IMR-90 (cell line): Measurements from ENCODE around the gene ALG8. TPM values are rescaled to one million over a fixed set of nuclear protein-coding genes. Genes with fewer than 3 reads are reported as not detected.

Source experiments
- ATAC-seq: fragments of 200-7000 bp; cut with Tn5 transposase; 2 replicates; pipeline ENCODE4 v1.9.1; 2020; ENCODE audit warnings: low read depth, mild to moderate bottlenecking, moderate library complexity
- BruUV-seq: library from RNA; stranded (reverse); fragments of 400-500 nt; replicated peaks from 2 replicates; lab custom pipeline; 2021; lab: Mats Ljungman, UMichigan
- CTCF ChIA-PET: fragments of 300-600 bp; formaldehyde crosslinking; extraction: SDS; loops from one replicate; lab custom pipeline; 2021; ENCODE audit warnings: antibody characterized with exemption; lab: Yijun Ruan, JAX
- POLR2A ChIA-PET: fragments of 300-600 bp; sonication (Branson Sonifier 250); formaldehyde crosslinking; loops from one replicate; lab custom pipeline; 2022; ENCODE audit warnings: antibody characterized with exemption; ENCODE audit not compliant: unreplicated experiment; lab: Charles Lee
- DNase-seq: peaks from one replicate; pipeline ENCODE4 v3.0.0; 2013
- H2AFZ ChIP-seq: replicated peaks from 2 replicates; pipeline ENCODE3; 2013; ENCODE audit warnings: low read length, mild to moderate bottlenecking; ENCODE audit not compliant: poor library complexity
- H2AK5ac ChIP-seq: 2 replicates; pipeline ENCODE4 v1.6.1; 2013; ENCODE audit warnings: low read depth, low read length, inconsistent platforms
- H2AK9ac ChIP-seq: replicated peaks from 2 replicates; pipeline ENCODE3; 2013; ENCODE audit warnings: mild to moderate bottlenecking, low read depth, low read length, moderate library complexity; ENCODE audit not compliant: poor library complexity
- H2BK120ac ChIP-seq: 2 replicates; pipeline ENCODE4 v1.6.1; 2013; ENCODE audit warnings: low read depth, low read length, inconsistent platforms
- H2BK15ac ChIP-seq: 3 replicates; pipeline ENCODE4 v1.6.1; 2013; ENCODE audit warnings: low read depth, low read length, inconsistent platforms
- H2BK20ac ChIP-seq: 2 replicates; pipeline ENCODE4 v1.6.1; 2013; ENCODE audit warnings: low read depth, mild to moderate bottlenecking, inconsistent platforms, low read length, moderate library complexity
- H2BK5ac ChIP-seq: 2 replicates; pipeline ENCODE4 v1.6.1; 2013; ENCODE audit warnings: mild to moderate bottlenecking, low read depth, low read length, inconsistent platforms; ENCODE audit not compliant: poor library complexity, severe bottlenecking
- H3K14ac ChIP-seq: replicated peaks from 2 replicates; pipeline ENCODE4 v1.6.1; 2013; ENCODE audit warnings: low read depth, low read length, inconsistent platforms
- H3K18ac ChIP-seq: 2 replicates; pipeline ENCODE4 v1.6.1; 2013; ENCODE audit warnings: low read depth, low read length, control low read depth
- H3K23ac ChIP-seq: 2 replicates; pipeline ENCODE4 v1.6.1; 2013; ENCODE audit warnings: low read depth, low read length, inconsistent platforms
- H3K27ac ChIP-seq: 2 replicates; pipeline ENCODE4 v1.5.1; 2013; ENCODE audit warnings: mild to moderate bottlenecking, control low read depth, low read length; ENCODE audit not compliant: insufficient read depth
- H3K27me3 ChIP-seq: 2 replicates; pipeline ENCODE4 v1.6.1; 2013; ENCODE audit warnings: low read length; ENCODE audit not compliant: control insufficient read depth, insufficient read depth
- H3K36me3 ChIP-seq: 2 replicates; pipeline ENCODE4 v1.6.1; 2013; ENCODE audit warnings: low read length, mixed read lengths; ENCODE audit not compliant: control insufficient read depth, insufficient read depth
- H3K4ac ChIP-seq: 2 replicates; pipeline ENCODE4 v1.6.1; 2013; ENCODE audit warnings: low read depth, low read length, inconsistent platforms
- H3K4me1 ChIP-seq: 2 replicates; pipeline ENCODE4 v1.6.1; 2013; ENCODE audit warnings: low read length, mixed read lengths; ENCODE audit not compliant: control insufficient read depth, insufficient read depth
- H3K4me2 ChIP-seq: 2 replicates; pipeline ENCODE4 v1.6.1; 2013; ENCODE audit warnings: low read depth, mild to moderate bottlenecking, control low read depth, low read length, moderate library complexity
- H3K4me3 ChIP-seq: 2 replicates; pipeline ENCODE4 v1.5.1; 2013; ENCODE audit warnings: low read depth, mild to moderate bottlenecking, control low read depth, low read length, moderate library complexity; ENCODE audit not compliant: insufficient read depth
- H3K56ac ChIP-seq: 2 replicates; pipeline ENCODE4 v1.6.1; 2013; ENCODE audit warnings: low read length, inconsistent platforms; ENCODE audit not compliant: insufficient read depth; ENCODE audit errors: extremely low read depth
- H3K79me1 ChIP-seq, 2 experiments: 2 replicates each; pipeline ENCODE4 v1.6.1; 2013; ENCODE audit warnings: low read length in 2 of 2, inconsistent platforms in 1 of 2, low read depth in 1 of 2
- H3K9ac ChIP-seq: 2 replicates; pipeline ENCODE4 v1.6.1; 2013; ENCODE audit warnings: low read depth, low read length, control low read depth
- H3K9me1 ChIP-seq: 2 replicates; pipeline ENCODE4 v1.6.1; 2013; ENCODE audit warnings: low read length, inconsistent platforms; ENCODE audit not compliant: insufficient read depth
- H3K9me3 ChIP-seq: 2 replicates; pipeline ENCODE4 v1.6.1; 2013; ENCODE audit warnings: low read length; ENCODE audit not compliant: control insufficient read depth, insufficient read depth
- H4K20me1 ChIP-seq: 2 replicates; pipeline ENCODE4 v1.6.1; 2013; ENCODE audit warnings: low read length, inconsistent platforms; ENCODE audit not compliant: insufficient read depth
- H4K5ac ChIP-seq: 2 replicates; pipeline ENCODE4 v1.6.1; 2013; ENCODE audit warnings: mild to moderate bottlenecking, low read depth, low read length, control low read depth
- H4K8ac ChIP-seq, 2 experiments: 2 replicates each; pipeline ENCODE4 v1.6.1; 2013; ENCODE audit warnings: low read depth in 2 of 2, low read length in 2 of 2, control low read depth in 1 of 2, inconsistent platforms in 1 of 2
- H4K91ac ChIP-seq: 2 replicates; pipeline ENCODE4 v1.6.1; 2013; ENCODE audit warnings: low read depth, low read length, inconsistent platforms; ENCODE audit not compliant: insufficient read depth
- MXI1 ChIP-seq: IDR thresholded peaks from 2 replicates; pipeline ENCODE4 v1.6.1; 2012; ENCODE audit warnings: low read depth, mild to moderate bottlenecking, low read length, moderate library complexity, borderline replicate concordance
- RAD21 ChIP-seq: IDR thresholded peaks from 2 replicates; pipeline ENCODE4 v1.6.1; 2012; ENCODE audit warnings: low read length, improper control_type of control experiment
- SMC3 ChIP-seq: fragments of 150-350 bp; IDR thresholded peaks from 2 replicates; pipeline ENCODE4 v1.6.1; 2016; ENCODE audit warnings: low read depth, mild to moderate bottlenecking, antibody characterized with exemption, low read length, moderate library complexity
- WGBS, 2 experiments: methylation state at CpG; one replicate each; pipeline versions ENCODE4 v1.1.5 to v1.1.7; 2013; ENCODE audit warnings: missing lambda C conversion rate in 2 of 2; ENCODE audit not compliant: insufficient read length in 1 of 2; ENCODE audit errors: extremely low coverage in 2 of 2; 5-methylcytosine and 5-hydroxymethylcytosine counted together
- dilution Hi-C: fragments of 300-500 bp; cut with HindIII; formaldehyde crosslinking; loops from one replicate; pipeline ENCODE4 v1.14.3; 2018; ENCODE audit warnings: low sequenced_read_pairs; ENCODE audit not compliant: unreplicated experiment
- in situ Hi-C: fragments of 300-500 bp; cut with MboI; formaldehyde crosslinking; loops from 3 replicates; pipeline ENCODE4 v1.14.3; 2019; ENCODE audit warnings: low sequenced_read_pairs, inconsistent platforms, mixed read lengths
- intact Hi-C: fragments of 100-400 bp; cut with micrococcal nuclease; formaldehyde crosslinking; loops from 2 replicates; pipeline ENCODE4 v1.10.0; 2022
- polyA plus RNA-seq, 3 experiments: library from polyadenylated mRNA; depleted of rRNA; stranded (reverse); fragments of >200 nt; gene quantifications; 2 replicates each; pipeline ENCODE4 v1.2.3, GENCODE V29; 2012; ENCODE audit warnings: low replicate concordance in 1 of 3
- total RNA-seq: library from RNA; depleted of rRNA; stranded (reverse); fragments of >200 nt; gene quantifications from 2 replicates; pipeline ENCODE4 v1.2.3, GENCODE V29; 2012

Gene ALG8
- total and polyA plus RNA-seq, 2 of the 4 experiments (the other 2 are of a cell fraction), result 27.8 to 31.8 TPM

- H3K9me3 ChIP-seq, result no peaks in the 10 kb centered on the region
- no peaks in the 10 kb centered on the region for H3K27me3 ChIP-seq
- dilution Hi-C loops, result no loop called here
- H3K23ac ChIP-seq, result no peak overlapping the region
- no peak overlapping the region for H3K18ac ChIP-seq
- no peaks in the 10 kb centered on the region for H3K4me1 ChIP-seq
- no peak overlapping the region for H4K5ac ChIP-seq
- H3K4me2 ChIP-seq, result no peak overlapping the region
- no peak overlapping the region for H3K56ac ChIP-seq
- no peaks in the 10 kb centered on the region for H4K20me1 ChIP-seq
- no peak overlapping the region for H2AFZ ChIP-seq
- H2AK5ac ChIP-seq, result no peak overlapping the region
- no peak overlapping the region for H3K4ac ChIP-seq
- intact Hi-C loops, result no loop called here
- 100% methylated on average over 1 of the region's 1 CpG; no CpG with 5 or more reads in 1 of the 2 experiments for WGBS, 2 experiments
- no peak overlapping the region for H4K91ac ChIP-seq
- no peaks in the 10 kb centered on the region for H3K36me3 ChIP-seq
- H4K8ac ChIP-seq, result no peak overlapping the region
- in situ Hi-C loops, result no loop called here
- no peak for TF ChIP-seq MXI1
- TF ChIP-seq RAD21, result no peak
- TF ChIP-seq SMC3, result no peak
- H3K9ac ChIP-seq, result no peak overlapping the region
- POLR2A ChIA-PET, result interaction anchor here (0.5 kb wide), 1 partner anchor 56 kb away, joined by 15 read pairs; no protein-coding TSS in a partner anchor
- H3K79me1 ChIP-seq, result no peaks in the 10 kb centered on the region
- no TSS peak for BruUV-seq
- ATAC-seq, result no peak
- H2BK20ac ChIP-seq, result no peak overlapping the region
- H3K27ac ChIP-seq, result no peak overlapping the region
- H3K14ac ChIP-seq, result no peak overlapping the region
- CTCF ChIA-PET, result no interaction called here
- no peak overlapping the region for H2BK120ac ChIP-seq
- H2AK9ac ChIP-seq, result no peak overlapping the region
- no peak for DNase-seq
- no peaks in the 10 kb centered on the region for H3K9me1 ChIP-seq
- H3K4me3 ChIP-seq, result no peak overlapping the region
- no peak overlapping the region for H2BK5ac ChIP-seq
- no peak overlapping the region for H2BK15ac ChIP-seq
These were observed 6.1 kb upstream of the ALG8 start for GRCh38 chr11:78145511-78146025.
